Cardiac muscle cell (in vitro differentiated cells and primary cell): Measurements from ENCODE around the gene MLLT10. TPM values are rescaled to one million over a fixed set of nuclear protein-coding genes. Genes with fewer than 3 reads are reported as not detected.

Source experiments
- DNase-seq, 2 donors: peaks; one replicate each; pipeline versions ENCODE4 v3.0.0 to v3.0.0-alpha.2; 2010 to 2017; ENCODE audit warnings: low read depth in 1 of 2, low spot score in 1 of 2
- H3K27ac ChIP-seq: fragments of 200-600 bp; sonication (generic); 2 replicates; pipeline ENCODE4 v1.5.1; 2016
- H3K27me3 ChIP-seq: fragments of 200-600 bp; sonication (generic); 2 replicates; pipeline ENCODE4 v1.6.0; 2016; ENCODE audit warnings: control low read depth
- H3K36me3 ChIP-seq: fragments of 200-600 bp; sonication (generic); 2 replicates; pipeline ENCODE4 v1.5.1; 2016; ENCODE audit warnings: control low read depth
- H3K4me1 ChIP-seq: fragments of 200-600 bp; sonication (generic); 2 replicates; pipeline ENCODE4 v1.8.1; 2017; ENCODE audit warnings: low read depth, mild to moderate bottlenecking, mixed run types
- H3K4me3 ChIP-seq: fragments of 200-600 bp; sonication (generic); 2 replicates; pipeline ENCODE4 v1.5.1; 2016; ENCODE audit warnings: mild to moderate bottlenecking
- H3K9me3 ChIP-seq: fragments of 200-600 bp; sonication (generic); 2 replicates; pipeline ENCODE4 v1.5.1; 2017; ENCODE audit warnings: low read depth, mild to moderate bottlenecking, control low read depth
- polyA plus RNA-seq: library from polyadenylated mRNA; unstranded; fragments of >200 nt; fragmentation: Nextera tagmentation; extraction: Ambion mirVana; gene quantifications from 2 replicates; pipeline ENCODE4 v1.2.1, GENCODE V29; 2016
- total RNA-seq: library from RNA; depleted of rRNA; stranded (reverse); fragments of >200 nt; gene quantifications from 2 replicates; pipeline ENCODE4 v1.2.3, GENCODE V29; 2016
- TF ChIP-seq, protein P1 (sequence below): IDR thresholded peaks from 2 replicates; pipeline ENCODE4 v1.5.1; 2012; ENCODE audit warnings: low read depth, mild to moderate bottlenecking, low read length

The MLLT10 gene
- total and polyA plus RNA-seq, 2 experiments from 2014 or later = 38.4 to 40.6 TPM

- TF ChIP-seq, protein P1, sequence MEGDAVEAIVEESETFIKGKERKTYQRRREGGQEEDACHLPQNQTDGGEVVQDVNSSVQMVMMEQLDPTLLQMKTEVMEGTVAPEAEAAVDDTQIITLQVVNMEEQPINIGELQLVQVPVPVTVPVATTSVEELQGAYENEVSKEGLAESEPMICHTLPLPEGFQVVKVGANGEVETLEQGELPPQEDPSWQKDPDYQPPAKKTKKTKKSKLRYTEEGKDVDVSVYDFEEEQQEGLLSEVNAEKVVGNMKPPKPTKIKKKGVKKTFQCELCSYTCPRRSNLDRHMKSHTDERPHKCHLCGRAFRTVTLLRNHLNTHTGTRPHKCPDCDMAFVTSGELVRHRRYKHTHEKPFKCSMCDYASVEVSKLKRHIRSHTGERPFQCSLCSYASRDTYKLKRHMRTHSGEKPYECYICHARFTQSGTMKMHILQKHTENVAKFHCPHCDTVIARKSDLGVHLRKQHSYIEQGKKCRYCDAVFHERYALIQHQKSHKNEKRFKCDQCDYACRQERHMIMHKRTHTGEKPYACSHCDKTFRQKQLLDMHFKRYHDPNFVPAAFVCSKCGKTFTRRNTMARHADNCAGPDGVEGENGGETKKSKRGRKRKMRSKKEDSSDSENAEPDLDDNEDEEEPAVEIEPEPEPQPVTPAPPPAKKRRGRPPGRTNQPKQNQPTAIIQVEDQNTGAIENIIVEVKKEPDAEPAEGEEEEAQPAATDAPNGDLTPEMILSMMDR = no peak
- peaks cover 13% of the 10 kb centered on the region for H3K4me1 ChIP-seq
- H3K27ac ChIP-seq = peak overlapping the region; percentile 76
- no peaks in the 10 kb centered on the region for H3K36me3 ChIP-seq
- no peak for DNase-seq
- H3K27me3 ChIP-seq = no peaks in the 10 kb centered on the region
- no peaks in the 10 kb centered on the region for H3K9me3 ChIP-seq
- H3K4me3 ChIP-seq = no peak overlapping the region
These were observed 139.6 kb downstream of the MLLT10 start for GRCh38 chr10:21673668-21674067.

- Histone ChIP-seq H3K4me1 (peaks cover 22% of the 10 kb centered on the region), H3K27me3 (no peaks in the 10 kb centered on the region), H3K4me3 (no peak overlapping the region), H3K36me3 (no peaks in the 10 kb centered on the region), H3K27ac (no peak overlapping the region), H3K9me3 (no peaks in the 10 kb centered on the region)
- TF ChIP-seq, protein P1 = peak; percentile 85
- peak; percentile 41 to 53 for DNase-seq
These were observed 141.2 kb downstream of the MLLT10 start for GRCh38 chr10:21675157-21675796.

- no peak overlapping the region for H3K4me3 ChIP-seq
- DNase-seq = no peak
- TF ChIP-seq, protein P1 = no peak
These were observed 143.5 kb downstream of the MLLT10 start for GRCh38 chr10:21677551-21677950.

GRCh38 chr10:21681156-21681555 is 147.1 kb downstream of the MLLT10 start:
- Histone ChIP-seq H3K4me1 (peaks cover 15% of the 10 kb centered on the region), H3K9me3 (no peaks in the 10 kb centered on the region), H3K27me3 (no peaks in the 10 kb centered on the region), H3K27ac (no peak overlapping the region), H3K4me3 (no peak overlapping the region), H3K36me3 (no peaks in the 10 kb centered on the region)
- no peak for DNase-seq
- TF ChIP-seq, protein P1 = no peak

More at GRCh38 chr10:21677551-21677950, 143.5 kb downstream of the MLLT10 start:
- no peak overlapping the region for H3K27ac ChIP-seq
- peaks cover 15% of the 10 kb centered on the region for H3K4me1 ChIP-seq
- no peaks in the 10 kb centered on the region for H3K9me3 ChIP-seq
- H3K36me3 ChIP-seq = no peaks in the 10 kb centered on the region
- no peaks in the 10 kb centered on the region for H3K27me3 ChIP-seq

DNA sequence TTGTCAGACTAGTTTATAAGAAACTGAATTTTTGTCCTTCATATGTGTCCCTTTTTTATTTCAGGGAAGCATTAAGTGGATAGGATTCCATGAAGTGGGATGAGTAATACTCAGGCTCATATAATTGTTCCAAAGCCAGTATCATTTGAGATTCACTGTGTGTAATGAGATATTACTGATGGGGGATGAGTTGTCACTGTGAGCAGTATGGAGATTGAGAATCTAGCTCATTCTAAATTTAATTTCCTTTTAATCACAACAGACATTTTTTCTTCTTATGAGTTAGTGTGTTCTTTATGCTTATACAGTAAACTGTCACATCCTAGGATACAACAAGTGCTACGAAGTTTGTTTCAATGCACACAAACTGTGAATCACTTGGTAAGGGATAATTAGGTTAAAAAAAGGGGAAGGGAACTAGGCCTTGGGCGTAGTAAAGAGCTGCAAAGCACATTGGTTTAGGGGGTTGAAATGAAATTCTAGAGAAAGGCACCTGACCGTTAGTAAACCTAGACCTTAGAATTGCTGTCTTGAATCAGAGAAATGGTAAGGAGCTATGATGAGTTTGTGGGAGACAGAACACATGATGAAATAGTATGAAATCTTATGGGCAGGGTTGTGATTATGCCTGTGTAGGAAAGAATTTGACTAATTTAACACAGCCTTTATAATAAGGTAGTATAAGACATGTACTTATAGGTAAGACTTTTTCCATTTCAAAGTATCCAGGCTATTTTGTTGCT is 153.4 kb downstream of the MLLT10 start:
- H3K4me3 ChIP-seq = no peak overlapping the region
- H3K36me3 ChIP-seq = no peaks in the 10 kb centered on the region
- no peak overlapping the region for H3K27ac ChIP-seq
- H3K9me3 ChIP-seq = no peaks in the 10 kb centered on the region
- DNase-seq = peak in 1 of 2 donors; percentile 39
- TF ChIP-seq, protein P1 = no peak
- H3K4me1 ChIP-seq = peaks cover 5% of the 10 kb centered on the region
- no peaks in the 10 kb centered on the region for H3K27me3 ChIP-seq
